ENCODE data around the gene PTPN23.

DNA sequence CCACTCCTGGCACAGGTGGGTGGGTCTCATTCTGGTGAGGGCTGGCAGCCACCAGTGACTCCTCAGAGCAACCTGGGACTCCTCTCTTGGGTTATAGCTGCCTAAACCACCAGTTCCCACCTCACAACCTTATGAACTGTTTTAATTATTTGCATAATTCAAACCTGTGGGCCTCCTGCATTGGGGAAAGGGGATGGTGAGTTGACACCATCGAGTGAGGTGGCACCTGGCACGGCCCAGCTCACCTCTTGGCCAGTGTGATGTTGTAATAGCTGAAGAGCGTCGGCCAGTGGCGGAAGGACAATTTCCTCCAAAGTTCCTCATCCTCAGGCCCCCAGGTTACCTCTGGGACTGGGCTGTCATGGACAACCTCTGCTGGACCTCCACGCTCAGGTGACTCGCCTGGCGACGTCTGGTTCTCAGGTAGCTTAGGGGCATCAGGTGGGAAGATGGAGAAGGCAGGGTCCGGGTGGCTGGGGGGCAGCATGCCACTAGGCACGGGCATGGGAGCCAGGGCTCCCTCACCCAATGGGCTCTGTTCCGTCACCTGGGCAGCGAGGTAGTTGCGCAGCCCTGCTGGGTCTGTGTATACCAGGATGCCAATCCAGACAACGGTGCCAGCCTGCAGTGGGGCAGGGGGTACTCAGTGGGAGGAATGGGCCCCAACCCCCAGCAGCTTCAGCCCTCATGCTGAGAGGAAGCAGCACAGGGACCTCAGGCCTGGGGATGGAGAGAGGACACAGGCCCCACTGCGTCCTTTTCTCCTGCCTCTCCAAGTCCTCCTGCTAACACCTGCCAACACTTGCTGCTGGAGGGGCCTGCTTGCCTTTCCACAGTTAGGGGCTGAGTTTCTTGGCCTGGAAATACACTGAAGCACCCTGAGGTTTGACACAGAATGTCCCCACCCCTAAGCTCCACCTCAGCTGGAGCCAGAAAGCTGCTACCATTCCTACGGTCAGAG lies 38.5 kb downstream of the PTPN23 start:
- no peak for TF ChIP-seq RARB (CRISPR knock-in tag; IDR thresholded peaks at IDR 0.05)
- TF ChIP-seq ZFP3 (CRISPR knock-in tag; IDR thresholded peaks at IDR 0.05) = no peak
- no peak for TF ChIP-seq TCF4 (CRISPR knock-in tag; IDR thresholded peaks at IDR 0.05; ENCODE audit: borderline replicate concordance)
- TF ChIP-seq OSR1 (CRISPR knock-in tag; IDR thresholded peaks at IDR 0.05) = no peak
- TF ChIP-seq PPARA (CRISPR knock-in tag; IDR thresholded peaks at IDR 0.05; ENCODE audit: borderline replicate concordance) = no peak
- no peak for TF ChIP-seq ZNF70 (CRISPR knock-in tag; IDR thresholded peaks at IDR 0.05)
- TF ChIP-seq, protein P1, sequence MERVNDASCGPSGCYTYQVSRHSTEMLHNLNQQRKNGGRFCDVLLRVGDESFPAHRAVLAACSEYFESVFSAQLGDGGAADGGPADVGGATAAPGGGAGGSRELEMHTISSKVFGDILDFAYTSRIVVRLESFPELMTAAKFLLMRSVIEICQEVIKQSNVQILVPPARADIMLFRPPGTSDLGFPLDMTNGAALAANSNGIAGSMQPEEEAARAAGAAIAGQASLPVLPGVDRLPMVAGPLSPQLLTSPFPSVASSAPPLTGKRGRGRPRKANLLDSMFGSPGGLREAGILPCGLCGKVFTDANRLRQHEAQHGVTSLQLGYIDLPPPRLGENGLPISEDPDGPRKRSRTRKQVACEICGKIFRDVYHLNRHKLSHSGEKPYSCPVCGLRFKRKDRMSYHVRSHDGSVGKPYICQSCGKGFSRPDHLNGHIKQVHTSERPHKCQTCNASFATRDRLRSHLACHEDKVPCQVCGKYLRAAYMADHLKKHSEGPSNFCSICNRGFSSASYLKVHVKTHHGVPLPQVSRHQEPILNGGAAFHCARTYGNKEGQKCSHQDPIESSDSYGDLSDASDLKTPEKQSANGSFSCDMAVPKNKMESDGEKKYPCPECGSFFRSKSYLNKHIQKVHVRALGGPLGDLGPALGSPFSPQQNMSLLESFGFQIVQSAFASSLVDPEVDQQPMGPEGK (CRISPR knock-in tag; IDR thresholded peaks at IDR 0.05; ENCODE audit: borderline replicate concordance) = no peak
- TF ChIP-seq, protein P2, sequence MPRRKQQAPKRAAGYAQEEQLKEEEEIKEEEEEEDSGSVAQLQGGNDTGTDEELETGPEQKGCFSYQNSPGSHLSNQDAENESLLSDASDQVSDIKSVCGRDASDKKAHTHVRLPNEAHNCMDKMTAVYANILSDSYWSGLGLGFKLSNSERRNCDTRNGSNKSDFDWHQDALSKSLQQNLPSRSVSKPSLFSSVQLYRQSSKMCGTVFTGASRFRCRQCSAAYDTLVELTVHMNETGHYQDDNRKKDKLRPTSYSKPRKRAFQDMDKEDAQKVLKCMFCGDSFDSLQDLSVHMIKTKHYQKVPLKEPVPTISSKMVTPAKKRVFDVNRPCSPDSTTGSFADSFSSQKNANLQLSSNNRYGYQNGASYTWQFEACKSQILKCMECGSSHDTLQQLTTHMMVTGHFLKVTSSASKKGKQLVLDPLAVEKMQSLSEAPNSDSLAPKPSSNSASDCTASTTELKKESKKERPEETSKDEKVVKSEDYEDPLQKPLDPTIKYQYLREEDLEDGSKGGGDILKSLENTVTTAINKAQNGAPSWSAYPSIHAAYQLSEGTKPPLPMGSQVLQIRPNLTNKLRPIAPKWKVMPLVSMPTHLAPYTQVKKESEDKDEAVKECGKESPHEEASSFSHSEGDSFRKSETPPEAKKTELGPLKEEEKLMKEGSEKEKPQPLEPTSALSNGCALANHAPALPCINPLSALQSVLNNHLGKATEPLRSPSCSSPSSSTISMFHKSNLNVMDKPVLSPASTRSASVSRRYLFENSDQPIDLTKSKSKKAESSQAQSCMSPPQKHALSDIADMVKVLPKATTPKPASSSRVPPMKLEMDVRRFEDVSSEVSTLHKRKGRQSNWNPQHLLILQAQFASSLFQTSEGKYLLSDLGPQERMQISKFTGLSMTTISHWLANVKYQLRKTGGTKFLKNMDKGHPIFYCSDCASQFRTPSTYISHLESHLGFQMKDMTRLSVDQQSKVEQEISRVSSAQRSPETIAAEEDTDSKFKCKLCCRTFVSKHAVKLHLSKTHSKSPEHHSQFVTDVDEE (CRISPR knock-in tag; IDR thresholded peaks at IDR 0.05) = no peak
- TF ChIP-seq ZFP30 (CRISPR knock-in tag; IDR thresholded peaks at IDR 0.05) = no peak
- TF ChIP-seq ARNTL (CRISPR knock-in tag; IDR thresholded peaks at IDR 0.05; ENCODE audit: borderline replicate concordance, low read depth) = no peak
